ENCODE data around the gene BCAS4. TPM values are rescaled to one million over a fixed set of nuclear protein-coding genes. Genes with fewer than 3 reads are reported as not detected.

Gene BCAS4
- total and polyA plus RNA-seq, 2 experiments from 2014 or later = 22.2 to 24.8 TPM

- TF ChIP-seq, protein P1, sequence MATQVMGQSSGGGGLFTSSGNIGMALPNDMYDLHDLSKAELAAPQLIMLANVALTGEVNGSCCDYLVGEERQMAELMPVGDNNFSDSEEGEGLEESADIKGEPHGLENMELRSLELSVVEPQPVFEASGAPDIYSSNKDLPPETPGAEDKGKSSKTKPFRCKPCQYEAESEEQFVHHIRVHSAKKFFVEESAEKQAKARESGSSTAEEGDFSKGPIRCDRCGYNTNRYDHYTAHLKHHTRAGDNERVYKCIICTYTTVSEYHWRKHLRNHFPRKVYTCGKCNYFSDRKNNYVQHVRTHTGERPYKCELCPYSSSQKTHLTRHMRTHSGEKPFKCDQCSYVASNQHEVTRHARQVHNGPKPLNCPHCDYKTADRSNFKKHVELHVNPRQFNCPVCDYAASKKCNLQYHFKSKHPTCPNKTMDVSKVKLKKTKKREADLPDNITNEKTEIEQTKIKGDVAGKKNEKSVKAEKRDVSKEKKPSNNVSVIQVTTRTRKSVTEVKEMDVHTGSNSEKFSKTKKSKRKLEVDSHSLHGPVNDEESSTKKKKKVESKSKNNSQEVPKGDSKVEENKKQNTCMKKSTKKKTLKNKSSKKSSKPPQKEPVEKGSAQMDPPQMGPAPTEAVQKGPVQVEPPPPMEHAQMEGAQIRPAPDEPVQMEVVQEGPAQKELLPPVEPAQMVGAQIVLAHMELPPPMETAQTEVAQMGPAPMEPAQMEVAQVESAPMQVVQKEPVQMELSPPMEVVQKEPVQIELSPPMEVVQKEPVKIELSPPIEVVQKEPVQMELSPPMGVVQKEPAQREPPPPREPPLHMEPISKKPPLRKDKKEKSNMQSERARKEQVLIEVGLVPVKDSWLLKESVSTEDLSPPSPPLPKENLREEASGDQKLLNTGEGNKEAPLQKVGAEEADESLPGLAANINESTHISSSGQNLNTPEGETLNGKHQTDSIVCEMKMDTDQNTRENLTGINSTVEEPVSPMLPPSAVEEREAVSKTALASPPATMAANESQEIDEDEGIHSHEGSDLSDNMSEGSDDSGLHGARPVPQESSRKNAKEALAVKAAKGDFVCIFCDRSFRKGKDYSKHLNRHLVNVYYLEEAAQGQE (IDR thresholded peaks at IDR 0.05; ENCODE audit: unreplicated experiment) = no peak
- TF ChIP-seq ZNF114 (CRISPR knock-in tag; IDR thresholded peaks at IDR 0.05) (no peak), CREB1 (CRISPR knock-in tag; IDR thresholded peaks at IDR 0.05; ENCODE audit: low read depth) (no peak), JUNB (IDR thresholded peaks at IDR 0.05; ENCODE audit: unreplicated experiment) (no peak), EZH2phosphoT487 (IDR thresholded peaks at IDR 0.05; ENCODE audit: unreplicated experiment) (no peak), STAT1 (IDR thresholded peaks at IDR 0.05; ENCODE audit: unreplicated experiment) (no peak), EZH2 (IDR thresholded peaks at IDR 0.05; ENCODE audit: low read depth, unreplicated experiment) (no peak), ZNF331 (CRISPR knock-in tag; IDR thresholded peaks at IDR 0.05; ENCODE audit: low read depth) (no peak), CTCF (conservative IDR thresholded peaks at IDR 0.05; ENCODE audit: low read depth in 2 of 2) (no peak), POLR2AphosphoS5 (IDR thresholded peaks at IDR 0.05; ENCODE audit: low read depth) (no peak), ZNF462 (CRISPR knock-in tag; IDR thresholded peaks at IDR 0.05) (no peak), ETS1 (IDR thresholded peaks at IDR 0.05) (no peak)
- no peaks in the 10 kb centered on the region; the same call in 1 of the 2 replicates for H3K4me1 ChIP-seq (ENCODE audit: insufficient read depth)
- H3K27ac Mint-ChIP-seq = no peak overlapping the region
- no peak overlapping the region for H3K4me2 ChIP-seq
- H3F3A ChIP-seq (replicated peaks; ENCODE audit: low read depth) = peaks cover 16% of the 10 kb centered on the region; the same call in 1 of the 2 replicates
- no peak for DNase-seq (ENCODE audit: low spot score)
- no peaks in the 10 kb centered on the region for H3K9me3 Mint-ChIP-seq
- H3K9me2 ChIP-seq (ENCODE audit: insufficient read depth) = no peaks in the 10 kb centered on the region
- peaks cover 63% of the 10 kb centered on the region for H3K36me3 ChIP-seq (ENCODE audit: insufficient read depth)
- no peak overlapping the region for H3K4me3 Mint-ChIP-seq
- H3K27ac ChIP-seq (ENCODE audit: low read depth) = no peak overlapping the region
- H3K79me2 ChIP-seq (replicated peaks; ENCODE audit: insufficient read depth) = peaks cover 82% of the 10 kb centered on the region
- H3K36me3 Mint-ChIP-seq (ENCODE audit: low read depth) = peaks cover 95% of the 10 kb centered on the region
- no peak overlapping the region for H3K4me3 ChIP-seq
- no peak; the same call in 2 of the 3 replicates for ATAC-seq
- H2AFZ ChIP-seq = no peak overlapping the region
- H3K27me3 Mint-ChIP-seq (ENCODE audit: insufficient read depth, low read depth, poor library complexity) = peaks cover 14% of the 10 kb centered on the region
- H4K20me1 ChIP-seq (replicated peaks; ENCODE audit: insufficient read depth) = peaks cover 64% of the 10 kb centered on the region
- H3K4me1 Mint-ChIP-seq = peaks cover 6% of the 10 kb centered on the region; the same call in 1 of the 3 replicates
- H3K27me3 ChIP-seq (ENCODE audit: insufficient read depth) = no peaks in the 10 kb centered on the region
Measured at GRCh38 chr20:50895111-50895830, 100.4 kb downstream of the BCAS4 start.

All from GM23338 (cell line).